Peyer's patch (tissue), 4 donors: ENCODE results near the gene ARL1.

Experiments used
- CTCF ChIP-seq, 6 experiments: fragments of 450-650 bp in 4 of 6; fragments of 200-600 bp in 2 of 6; sonication (generic) in 1 of 6; IDR thresholded peaks; one replicate each; pipeline ENCODE4 v1.5.1; 2017 to 2019; ENCODE audit warnings: antibody characterized with exemption in 6 of 6, mild to moderate bottlenecking in 3 of 6, moderate library complexity in 1 of 6
- POLR2A ChIP-seq, 2 donors: fragments of 450-650 bp; IDR thresholded peaks; one replicate each; pipeline ENCODE4 v1.5.1; 2017; ENCODE audit warnings: antibody characterized with exemption in 2 of 2, mild to moderate bottlenecking in 2 of 2, moderate library complexity in 2 of 2

DNA sequence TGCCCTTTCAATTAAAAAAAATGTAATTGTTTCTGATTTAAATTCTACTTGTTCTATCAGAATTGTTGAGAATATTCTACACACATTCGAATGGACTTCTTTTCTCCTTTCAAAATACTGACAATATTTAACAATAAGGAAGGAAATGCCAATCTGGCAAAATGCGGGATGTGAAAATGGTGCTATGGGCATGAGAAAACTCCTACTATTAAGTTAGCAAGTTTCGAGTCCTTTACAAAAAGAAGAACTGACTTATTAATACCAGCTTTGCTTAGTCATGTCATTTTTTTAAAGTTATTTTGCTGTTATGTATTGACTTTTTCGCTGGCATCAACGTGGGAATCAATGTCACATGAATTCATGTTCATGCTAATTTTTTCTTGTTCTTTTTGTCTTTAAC is 31.7 kb upstream of the ARL1 start:
- TF ChIP-seq CTCF (IDR thresholded peaks at IDR 0.05) = no peak
- no peak for TF ChIP-seq POLR2A (IDR thresholded peaks at IDR 0.05)
